GM19035 (cell line): ENCODE data around the gene CHN2.
"Not testable (repeated sequence)": the region's sequence is repeated elsewhere in the genome, so short reads cannot be mapped to it uniquely, and the experiment has no call there.

Experiments
- ATAC-seq: cut with Tn5 transposase; IDR thresholded peaks from one replicate; pipeline ENCODE4 v1.9.1; 2021; ENCODE audit not compliant: unreplicated experiment

Gene CHN2

GRCh38 chr7:29189743-29190201, 4.8 kb upstream of the CHN2 start:
- ATAC-seq: peak; percentile 63

GRCh38 chr7:29190349-29191045, 4.1 kb upstream of the CHN2 start:
- ATAC-seq: no peak

- no peak for ATAC-seq
Observed at GRCh38 chr7:29192323-29192722, 2.3 kb upstream of the CHN2 start.

- no peak for ATAC-seq
Observed at GRCh38 chr7:29192811-29193210, 1.8 kb upstream of the CHN2 start.

- ATAC-seq: no peak
Observed at GRCh38 chr7:29193316-29194205, 1.0 kb upstream of the CHN2 start.

GRCh38 chr7:29194206-29194593, 375 bp upstream of the CHN2 start:
- no peak for ATAC-seq

- no peak for ATAC-seq
Observed at GRCh38 chr7:29196191-29196590, 1.6 kb downstream of the CHN2 start.

GRCh38 chr7:29196971-29197595, 2.5 kb downstream of the CHN2 start:
- ATAC-seq: no peak

- no peak for ATAC-seq
Observed at GRCh38 chr7:29197916-29198315, 3.3 kb downstream of the CHN2 start.

GRCh38 chr7:29199776-29200175, 5.2 kb downstream of the CHN2 start:
- no peak for ATAC-seq

- no peak for ATAC-seq
Observed at GRCh38 chr7:29202651-29203069, 8.1 kb downstream of the CHN2 start.

GRCh38 chr7:29204491-29205272, 10.1 kb downstream of the CHN2 start:
- ATAC-seq: no peak

- no peak for ATAC-seq
Observed at GRCh38 chr7:29207162-29207801, 12.7 kb downstream of the CHN2 start.

GRCh38 chr7:29208410-29209250, 14.1 kb downstream of the CHN2 start:
- no peak for ATAC-seq

- no peak for ATAC-seq
Observed at GRCh38 chr7:29209745-29210144, 15.2 kb downstream of the CHN2 start.

- ATAC-seq: not testable (repeated sequence)
Observed at GRCh38 chr7:29212736-29213135, 18.2 kb downstream of the CHN2 start.

GRCh38 chr7:29214056-29214455, 19.5 kb downstream of the CHN2 start:
- no peak for ATAC-seq

- ATAC-seq: no peak
Observed at GRCh38 chr7:29214816-29215215, 20.2 kb downstream of the CHN2 start.

GRCh38 chr7:29216128-29216527, 21.6 kb downstream of the CHN2 start:
- ATAC-seq: no peak

GRCh38 chr7:29217113-29217512, 22.5 kb downstream of the CHN2 start:
- ATAC-seq: no peak
